B cell (primary cell): Measurements from ENCODE around the gene PPP1R9A. TPM values are rescaled to one million over a fixed set of nuclear protein-coding genes. Genes with fewer than 3 reads are reported as not detected.

ENCODE experiments used
- ATAC-seq: fragments of 200-7000 bp; cut with Tn5 transposase; one replicate; pipeline ENCODE4 v1.10.0; 2021; ENCODE audit warnings: low read depth, mild to moderate bottlenecking, moderate number of reproducible peaks, moderate library complexity
- CTCF ChIA-PET: fragments of 350-600 bp; sonication (Branson Sonifier 250); formaldehyde crosslinking; loops from one replicate; lab custom pipeline; 2021; ENCODE audit warnings: antibody characterized with exemption, inconsistent platforms; lab: Charles Lee
- POLR2A ChIA-PET: fragments of 350-600 bp; sonication (Branson Sonifier 250); formaldehyde crosslinking; loops from one replicate; lab custom pipeline; 2021; ENCODE audit warnings: antibody characterized with exemption; lab: Charles Lee
- DNase-seq: peaks from one replicate; pipeline ENCODE4 v3.0.0; 2013
- H2AFZ ChIP-seq: 2 replicates; pipeline ENCODE4 v1.6.1; 2012; ENCODE audit warnings: mild to moderate bottlenecking, low read depth, low read length; ENCODE audit not compliant: insufficient read depth, poor library complexity, severe bottlenecking
- H3K27ac ChIP-seq, 2 donors: 1 replicate in 1 of 2; 2 replicates in 1 of 2; pipeline ENCODE4 v1.5.1; 2012 to 2013; ENCODE audit warnings: low read length in 2 of 2, mild to moderate bottlenecking in 2 of 2, moderate library complexity in 1 of 2
- H3K27me3 ChIP-seq, 4 experiments: fragments of 200-600 bp in 1 of 4; sonication (generic) in 1 of 4; replicated peaks in 1 of 4; 1 replicate in 2 of 4; 2 replicates in 2 of 4; pipeline versions ENCODE4 v1.6.1 to v1.7.0; 2013 to 2016; ENCODE audit warnings: low read length in 3 of 4, mild to moderate bottlenecking in 2 of 4, mixed read lengths in 1 of 4, moderate library complexity in 1 of 4; ENCODE audit not compliant: insufficient read depth in 4 of 4, control insufficient read depth in 3 of 4; ENCODE audit errors: control extremely low read depth in 1 of 4
- H3K36me3 ChIP-seq, 2 experiments: replicated peaks in 1 of 2; 1 replicate in 1 of 2; 2 replicates in 1 of 2; pipeline versions ENCODE4 v1.6.1 to v1.7.1; 2013; ENCODE audit warnings: low read length in 1 of 2; ENCODE audit not compliant: insufficient read depth in 2 of 2, control insufficient read depth in 1 of 2; ENCODE audit errors: control extremely low read depth in 1 of 2, extremely low read depth in 1 of 2
- H3K4me1 ChIP-seq, 2 donors: fragments of 200-600 bp in 1 of 2; sonication (generic) in 1 of 2; 1 replicate in 1 of 2; 2 replicates in 1 of 2; pipeline versions ENCODE4 v1.5.1 to v1.6.1; 2013 to 2017; ENCODE audit warnings: low read length in 2 of 2; ENCODE audit not compliant: control insufficient read depth in 2 of 2, insufficient read depth in 2 of 2
- H3K4me2 ChIP-seq: replicated peaks from 2 replicates; pipeline ENCODE3; 2012; ENCODE audit warnings: mild to moderate bottlenecking, low read depth, low read length; ENCODE audit not compliant: poor library complexity, severe bottlenecking
- H3K4me3 ChIP-seq, 5 experiments: fragments of 200-600 bp in 1 of 5; sonication (generic) in 1 of 5; 1 replicate in 3 of 5; 2 replicates in 2 of 5; pipeline versions ENCODE4 v1.5.1 to v1.7.0; 2011 to 2016; ENCODE audit warnings: low read length in 4 of 5, mild to moderate bottlenecking in 4 of 5, low read depth in 2 of 5, control low read depth in 1 of 5, moderate library complexity in 1 of 5; ENCODE audit not compliant: insufficient read depth in 1 of 5; ENCODE audit errors: control extremely low read depth in 1 of 5, extremely low read depth in 1 of 5
- H3K79me2 ChIP-seq: fragments of 200-600 bp; sonication (generic); one replicate; pipeline ENCODE4 v1.6.0; 2016; ENCODE audit warnings: low read length; ENCODE audit not compliant: control insufficient read depth, insufficient read depth
- H3K9ac ChIP-seq: fragments of 200-600 bp; sonication (generic); 2 replicates; pipeline ENCODE4 v1.6.1; 2017; ENCODE audit warnings: mild to moderate bottlenecking, low read length, moderate library complexity
- H3K9me3 ChIP-seq, 3 donors: one replicate each; pipeline versions ENCODE4 v1.6.1 to v1.7.1; 2013; ENCODE audit warnings: low read length in 2 of 3; ENCODE audit not compliant: control insufficient read depth in 2 of 3, insufficient read depth in 1 of 3; ENCODE audit errors: control extremely low read depth in 1 of 3
- H4K20me1 ChIP-seq: 2 replicates; pipeline ENCODE4 v1.6.0; 2012; ENCODE audit warnings: mild to moderate bottlenecking, low read length; ENCODE audit not compliant: insufficient read depth, control insufficient read depth, poor library complexity, severe bottlenecking
- H3K27ac Mint-ChIP-seq: one replicate; pipeline ENCODE4 v1.8.0; 2021; ENCODE audit warnings: mixed read lengths
- H3K27me3 Mint-ChIP-seq: one replicate; pipeline ENCODE4 v1.8.0; 2021; ENCODE audit warnings: mixed read lengths
- H3K4me1 Mint-ChIP-seq: one replicate; pipeline ENCODE4 v1.8.0; 2021; ENCODE audit warnings: mixed read lengths
- H3K4me3 Mint-ChIP-seq: one replicate; pipeline ENCODE4 v1.8.0; 2021; ENCODE audit warnings: mixed read lengths
- H3K9me3 Mint-ChIP-seq: one replicate; pipeline ENCODE4 v1.8.0; 2022; ENCODE audit warnings: mixed read lengths; ENCODE audit not compliant: insufficient read depth
- CTCF ChIP-seq: fragments of 200-600 bp; IDR thresholded peaks from one replicate; pipeline ENCODE4 v1.8.0; 2022; ENCODE audit warnings: antibody characterized with exemption, mild to moderate bottlenecking
- EZH2 ChIP-seq: IDR thresholded peaks from 2 replicates; pipeline ENCODE4 v1.6.1; 2012; ENCODE audit warnings: borderline replicate concordance, low read depth, mild to moderate bottlenecking, moderate library complexity, low read length; ENCODE audit not compliant: insufficient read depth, poor library complexity, severe bottlenecking
- WGBS: methylation state at CpG from one replicate; pipeline ENCODE4 v1.1.5; 2013; ENCODE audit warnings: missing lambda C conversion rate; ENCODE audit not compliant: insufficient coverage; 5-methylcytosine and 5-hydroxymethylcytosine counted together
- intact Hi-C: fragments of 100-400 bp; cut with micrococcal nuclease; formaldehyde crosslinking; loops from one replicate; pipeline ENCODE4 v1.10.0; 2022
- polyA plus RNA-seq: library from polyadenylated mRNA; depleted of rRNA; stranded (reverse); fragments of >200 nt; gene quantifications from 2 replicates; pipeline ENCODE4 v1.2.3, GENCODE V29; 2012
- total RNA-seq, 2 donors: library from RNA; stranded (reverse); fragments of 120-200 nt in 1 of 2; gene quantifications; 1 replicate in 1 of 2; 2 replicates in 1 of 2; pipeline versions ENCODE4 v1.2.3 to v1.2.4, GENCODE V29; 2013 to 2022

PPP1R9A gene
- total and polyA plus RNA-seq, 2 donors (not counting 1 experiment from before 2014, with no cell fraction given) = 1.1 to 4.8 TPM

- ATAC-seq (no peak), DNase-seq (no peak)
- Histone ChIP-seq H3K27me3 (no peaks in the 10 kb centered on the region), H3K9ac (no peak overlapping the region), H3K36me3 (no peaks in the 10 kb centered on the region), H3K9me3 (no peaks in the 10 kb centered on the region), H3K4me1 (no peaks in the 10 kb centered on the region), H2AFZ (no peak overlapping the region), H4K20me1 (no peaks in the 10 kb centered on the region), H3K79me2 (no peaks in the 10 kb centered on the region), H3K4me3 (no peak overlapping the region), H3K4me2 (no peak overlapping the region), H3K27ac (no peak overlapping the region)
- ChIA-PET CTCF (no interaction called here), POLR2A (no interaction called here)
- WGBS = 100% methylated on average over 3 of the region's 3 CpGs
- Mint-ChIP-seq H3K27me3 (no peaks in the 10 kb centered on the region), H3K27ac (no peak overlapping the region), H3K4me1 (no peaks in the 10 kb centered on the region), H3K4me3 (no peak overlapping the region), H3K9me3 (no peaks in the 10 kb centered on the region)
- intact Hi-C loops = no loop called here
- TF ChIP-seq CTCF (no peak), EZH2 (no peak)
Measured at GRCh38 chr7:94973844-94974243, 66.5 kb downstream of the PPP1R9A start.

- no peak overlapping the region for H3K4me2 ChIP-seq
- Mint-ChIP-seq H3K4me1 (no peaks in the 10 kb centered on the region), H3K9me3 (no peaks in the 10 kb centered on the region), H3K27ac (no peak overlapping the region), H3K4me3 (no peak overlapping the region), H3K27me3 (no peaks in the 10 kb centered on the region)
- H3K4me1 ChIP-seq = no peaks in the 10 kb centered on the region
- H3K27me3 ChIP-seq = no peaks in the 10 kb centered on the region
- intact Hi-C loops = no loop called here
- no peak for TF ChIP-seq CTCF
- TF ChIP-seq EZH2 = no peak
- no peak overlapping the region for H2AFZ ChIP-seq
- POLR2A ChIA-PET = no interaction called here
- H3K9ac ChIP-seq = no peak overlapping the region
- DNase-seq (no peak), ATAC-seq (no peak)
- H4K20me1 ChIP-seq = no peaks in the 10 kb centered on the region
- no peaks in the 10 kb centered on the region for H3K36me3 ChIP-seq
- CTCF ChIA-PET = no interaction called here
- no peak overlapping the region for H3K27ac ChIP-seq
- H3K79me2 ChIP-seq = no peaks in the 10 kb centered on the region
- H3K4me3 ChIP-seq = no peak overlapping the region
- WGBS = 83% methylated on average over 1 of the region's 4 CpGs
- H3K9me3 ChIP-seq = no peaks in the 10 kb centered on the region
Measured at GRCh38 chr7:94974423-94974822, 67.0 kb downstream of the PPP1R9A start.
